ENCODE measurements around the gene ANKMY1. TPM values are rescaled to one million over a fixed set of nuclear protein-coding genes. Genes with fewer than 3 reads are reported as not detected.
"Not testable (repeated sequence)": the region's sequence is repeated elsewhere in the genome, so short reads cannot be mapped to it uniquely, and the experiment has no call there.

ANKMY1 gene
- total RNA-seq, 2 experiments from 2014 or later: 50.9 to 53.2 TPM

DNA sequence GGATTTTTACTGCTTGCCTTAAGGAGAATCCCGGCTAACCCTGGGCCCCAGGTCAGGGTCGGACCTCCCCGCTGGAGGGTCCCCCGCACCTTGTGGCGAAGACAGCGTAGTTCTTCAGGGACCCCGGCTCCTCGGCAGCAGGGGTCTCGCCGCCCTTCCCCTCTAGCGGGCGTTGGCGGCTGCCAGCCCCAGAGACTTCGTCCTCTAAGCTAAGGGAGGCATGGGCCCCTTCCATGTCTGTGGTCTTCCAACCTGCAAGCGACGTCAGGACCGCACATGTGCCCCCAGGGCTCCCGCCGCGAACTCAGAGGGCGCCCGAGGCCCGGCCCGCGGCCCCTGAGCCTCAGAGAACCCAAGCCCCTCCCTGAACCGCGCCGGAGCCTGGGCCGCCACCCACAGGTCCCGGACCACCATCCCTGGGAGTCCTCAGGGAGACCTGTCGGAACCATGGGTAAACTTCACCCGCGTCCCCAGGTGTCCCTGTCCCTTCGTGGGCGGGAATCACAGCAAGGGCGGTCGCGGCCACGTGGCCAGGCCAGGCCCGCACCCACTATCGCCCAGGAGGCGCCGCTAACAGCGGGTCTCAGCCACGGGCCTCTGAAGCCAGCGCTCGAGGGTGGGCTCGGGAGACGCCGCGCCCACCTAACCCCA, 562 bp downstream of the ANKMY1 start:
- ATAC-seq (ENCODE audit: low read depth) (no peak), DNase-seq (no peak)
- Mint-ChIP-seq H3K27ac (no peak overlapping the region), H3K27me3 (no peaks in the 10 kb centered on the region), H3K36me3 (peaks cover 10% of the 10 kb centered on the region), H3K9me3 (no peaks in the 10 kb centered on the region), H3K4me3 (peak overlapping the region; percentile 28), H3K4me1 (peaks cover 30% of the 10 kb centered on the region)
- POLR2A ChIA-PET: interaction anchor here (1.9 to 2.8 kb wide), 2 partner anchors 9 to 29 kb away, joined by 5 to 16 read pairs; partner anchors contain the start of gene CAPN10

DNA sequence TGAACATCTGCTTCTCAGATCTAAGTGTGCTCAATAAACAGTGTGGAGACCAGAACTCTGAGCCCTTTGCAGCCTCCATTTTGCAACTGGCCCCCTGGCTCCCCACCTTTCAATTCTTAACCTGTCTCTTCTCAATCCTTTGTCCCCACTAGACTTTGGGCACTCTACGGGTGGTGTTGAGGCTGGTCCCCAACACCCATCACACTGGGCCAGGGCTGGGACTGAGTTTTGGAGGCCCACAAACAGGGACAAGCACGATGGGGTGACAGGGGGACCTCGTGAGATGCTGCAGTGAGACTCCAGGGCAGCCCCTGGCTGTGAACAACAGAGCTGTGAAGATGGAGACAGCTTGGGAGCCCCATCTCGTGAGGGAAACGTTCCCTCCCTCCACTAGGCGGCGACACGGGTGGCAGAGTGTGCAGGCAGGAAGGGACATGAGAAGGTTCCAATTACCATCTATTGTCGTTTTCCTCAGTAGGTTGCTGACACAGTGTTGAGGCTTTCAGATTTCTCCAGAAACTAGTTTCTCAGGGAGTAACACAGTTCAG, 1.2 kb downstream of the ANKMY1 start:
- Mint-ChIP-seq H3K27me3 (no peaks in the 10 kb centered on the region), H3K4me1 (peaks cover 26% of the 10 kb centered on the region), H3K27ac (peak overlapping the region; percentile 24), H3K36me3 (peaks cover 16% of the 10 kb centered on the region), H3K9me3 (peaks cover 2% of the 10 kb centered on the region), H3K4me3 (peak overlapping the region; percentile 28)
- POLR2A ChIA-PET: interaction anchor here (1.9 to 2.8 kb wide), 2 partner anchors 10 to 29 kb away, joined by 5 to 16 read pairs; partner anchors contain the start of gene CAPN10
- peak; percentile 75 for DNase-seq
- ATAC-seq (ENCODE audit: low read depth): no peak

DNA sequence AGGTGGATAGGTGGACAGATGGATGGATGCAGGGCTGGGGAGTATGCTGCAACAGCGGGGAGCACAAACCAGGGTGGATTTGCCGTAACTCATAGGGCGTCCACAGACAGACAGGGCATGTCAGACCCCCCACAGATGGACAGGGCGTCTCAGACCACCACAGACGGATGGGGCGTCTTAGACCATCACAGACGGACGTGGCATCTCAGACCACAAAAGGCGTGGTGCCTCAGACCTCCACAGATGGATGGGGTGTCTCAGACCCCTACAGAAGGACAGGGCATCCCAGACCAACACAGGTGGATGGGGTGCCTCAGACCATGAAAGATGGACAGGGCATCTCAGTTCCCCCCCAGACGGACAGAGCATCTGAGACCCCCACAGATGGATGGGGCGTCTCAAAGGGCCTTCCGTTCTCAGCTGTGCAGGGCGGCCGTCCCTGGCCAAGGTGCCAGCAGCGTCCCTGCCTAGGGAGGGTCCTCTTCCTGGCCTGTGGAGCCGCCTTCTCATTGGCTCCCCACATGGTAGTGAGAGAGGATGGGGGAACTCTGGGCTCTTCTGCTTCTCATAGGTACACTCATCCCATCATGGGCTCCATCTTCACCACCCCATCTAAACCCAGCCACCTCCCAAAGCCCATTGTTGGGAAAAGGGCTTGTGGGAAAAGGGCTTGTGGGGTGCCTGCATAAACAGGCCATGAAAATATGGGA, 2.1 kb downstream of the ANKMY1 start:
- Mint-ChIP-seq H3K9me3 (peaks cover 7% of the 10 kb centered on the region), H3K36me3 (peaks cover 25% of the 10 kb centered on the region), H3K4me3 (no peak overlapping the region), H3K4me1 (peaks cover 23% of the 10 kb centered on the region), H3K27ac (no peak overlapping the region), H3K27me3 (no peaks in the 10 kb centered on the region)
- no peak for ATAC-seq (ENCODE audit: low read depth)
- POLR2A ChIA-PET: interaction anchor here (1.0 to 1.9 kb wide), 2 partner anchors 10 to 30 kb away, joined by 4 to 5 read pairs; partner anchors contain the start of gene CAPN10
- no peak for DNase-seq

DNA sequence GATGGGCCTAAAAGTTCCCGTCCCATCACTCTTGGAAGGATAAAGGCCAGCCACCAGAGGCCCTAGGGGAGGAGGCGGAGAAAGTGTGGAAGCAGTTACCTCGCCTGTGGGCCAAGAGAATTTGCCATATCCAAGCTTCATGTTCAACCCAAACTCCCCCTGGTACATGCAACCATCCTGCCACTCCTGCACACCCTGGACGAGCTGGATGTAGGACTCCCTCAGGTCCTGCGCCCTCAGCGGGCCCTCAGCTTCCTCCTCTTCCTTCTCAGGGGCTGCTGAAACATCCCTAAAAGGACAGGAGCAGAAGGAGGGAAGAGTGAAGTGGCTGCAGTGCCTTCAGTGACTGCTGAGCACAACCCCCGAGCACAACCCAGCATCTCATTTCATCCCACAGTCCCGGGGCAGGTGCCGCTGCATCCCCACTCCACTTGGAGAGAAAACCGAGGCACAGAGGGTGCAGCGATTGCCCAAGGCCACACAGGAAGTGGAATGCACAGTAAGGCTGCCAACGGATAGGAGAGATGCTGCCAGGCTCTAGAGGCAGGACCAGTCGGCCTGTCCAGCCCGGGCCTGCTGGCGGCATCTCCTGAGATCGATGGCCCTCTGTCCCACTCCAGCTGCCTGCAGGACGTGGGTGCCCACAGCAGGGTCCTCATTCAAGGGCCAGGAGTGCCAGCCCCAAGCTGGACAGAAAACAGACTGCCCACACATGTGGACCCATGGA, 2.9 kb downstream of the ANKMY1 start:
- H3K27me3 Mint-ChIP-seq: no peaks in the 10 kb centered on the region
- peaks cover 22% of the 10 kb centered on the region for H3K4me1 Mint-ChIP-seq
- H3K36me3 Mint-ChIP-seq: peaks cover 29% of the 10 kb centered on the region
- POLR2A ChIA-PET: interaction anchor here (1.0 kb wide), 1 partner anchor 11 kb away, joined by 4 read pairs; no protein-coding TSS in a partner anchor
- H3K9me3 Mint-ChIP-seq: peaks cover 9% of the 10 kb centered on the region
- DNase-seq (no peak), ATAC-seq (ENCODE audit: low read depth) (no peak)
- H3K4me3 Mint-ChIP-seq: no peak overlapping the region
- no peak overlapping the region for H3K27ac Mint-ChIP-seq

DNA sequence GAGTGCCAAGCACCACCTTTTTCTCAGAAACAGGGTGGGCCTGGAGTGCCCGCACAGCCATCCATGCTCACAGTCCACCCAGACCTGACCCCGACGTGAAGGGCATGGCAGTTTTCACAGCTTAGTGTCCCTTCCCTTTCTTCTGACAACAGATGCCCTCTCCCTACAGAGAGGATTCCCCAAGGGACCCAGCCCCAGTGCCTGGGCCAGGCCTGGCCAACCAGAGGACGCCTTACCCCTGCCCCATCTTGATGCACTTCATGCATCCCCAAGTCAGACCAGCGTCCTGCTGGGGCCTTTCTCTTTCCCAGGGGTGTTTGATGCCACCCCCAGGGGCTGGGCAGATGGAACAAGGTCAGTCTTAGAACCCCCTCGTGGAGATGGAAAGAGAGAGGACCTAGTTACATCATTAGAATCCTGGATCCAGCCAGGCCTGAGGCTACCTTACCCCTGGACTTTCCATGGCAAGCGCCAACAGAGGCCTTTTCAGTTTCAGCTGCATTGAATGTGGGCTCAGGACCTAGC, 3.8 kb downstream of the ANKMY1 start:
- POLR2A ChIA-PET: no interaction called here
- Mint-ChIP-seq H3K27me3 (no peaks in the 10 kb centered on the region), H3K4me3 (no peak overlapping the region), H3K4me1 (peaks cover 13% of the 10 kb centered on the region), H3K27ac (no peak overlapping the region), H3K9me3 (peaks cover 9% of the 10 kb centered on the region), H3K36me3 (peaks cover 28% of the 10 kb centered on the region)
- no peak for DNase-seq
- ATAC-seq (ENCODE audit: low read depth): no peak

DNA sequence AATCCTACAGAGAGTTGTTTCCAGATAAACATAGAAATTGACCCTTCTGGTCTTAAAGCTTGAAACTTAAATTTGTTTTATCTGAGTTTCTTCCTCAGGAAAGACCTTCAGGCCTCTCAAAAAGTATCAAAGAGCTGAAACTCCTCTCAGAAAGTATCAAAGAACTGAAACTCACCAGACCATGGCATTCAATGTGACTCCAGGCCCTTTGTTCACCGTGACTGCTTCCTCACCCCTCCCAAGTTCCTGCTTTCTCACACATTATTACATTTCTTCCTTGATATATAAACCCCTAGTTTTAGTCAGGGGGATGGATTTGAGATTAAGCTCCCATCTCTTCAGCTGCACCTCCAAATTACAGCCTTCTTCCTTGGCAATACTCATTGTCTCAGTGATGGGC, 6.0 kb downstream of the ANKMY1 start:
- Mint-ChIP-seq H3K36me3 (peaks cover 34% of the 10 kb centered on the region), H3K9me3 (peaks cover 12% of the 10 kb centered on the region)

DNA sequence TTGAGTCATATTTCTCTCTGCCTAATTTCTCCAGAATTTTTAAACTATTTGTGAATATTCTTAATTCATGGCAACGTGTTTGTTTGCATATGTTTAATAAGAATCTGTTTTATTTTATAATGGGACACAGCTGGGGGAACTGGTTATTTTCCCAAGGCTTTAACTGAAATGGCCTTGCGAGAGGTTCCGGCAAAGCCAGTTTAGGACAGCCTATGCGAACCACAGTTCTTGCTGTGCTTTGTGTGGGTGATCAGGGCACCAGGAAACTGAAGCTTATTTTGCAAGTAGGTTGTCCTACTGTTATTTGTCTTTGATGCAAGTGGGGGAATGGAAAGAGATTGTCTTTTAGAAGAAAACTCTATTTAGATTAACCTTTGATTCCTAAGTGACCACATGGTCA, 6.5 kb downstream of the ANKMY1 start:
- no peak overlapping the region for H3K27ac Mint-ChIP-seq
- H3K27me3 Mint-ChIP-seq: no peaks in the 10 kb centered on the region
- ATAC-seq (ENCODE audit: low read depth) (no peak), DNase-seq (no peak)
- POLR2A ChIA-PET: no interaction called here
- H3K4me3 Mint-ChIP-seq: no peak overlapping the region
- H3K9me3 Mint-ChIP-seq: peaks cover 12% of the 10 kb centered on the region
- H3K36me3 Mint-ChIP-seq: peaks cover 37% of the 10 kb centered on the region
- H3K4me1 Mint-ChIP-seq: peaks cover 1% of the 10 kb centered on the region

More for the DNA sequence above, 6.0 kb downstream of the ANKMY1 start:
- no peak overlapping the region for H3K4me3 Mint-ChIP-seq
- ATAC-seq (ENCODE audit: low read depth) (no peak), DNase-seq (no peak)
- peaks cover 4% of the 10 kb centered on the region for H3K4me1 Mint-ChIP-seq
- H3K27ac Mint-ChIP-seq: no peak overlapping the region
- POLR2A ChIA-PET: no interaction called here
- no peaks in the 10 kb centered on the region for H3K27me3 Mint-ChIP-seq

DNA sequence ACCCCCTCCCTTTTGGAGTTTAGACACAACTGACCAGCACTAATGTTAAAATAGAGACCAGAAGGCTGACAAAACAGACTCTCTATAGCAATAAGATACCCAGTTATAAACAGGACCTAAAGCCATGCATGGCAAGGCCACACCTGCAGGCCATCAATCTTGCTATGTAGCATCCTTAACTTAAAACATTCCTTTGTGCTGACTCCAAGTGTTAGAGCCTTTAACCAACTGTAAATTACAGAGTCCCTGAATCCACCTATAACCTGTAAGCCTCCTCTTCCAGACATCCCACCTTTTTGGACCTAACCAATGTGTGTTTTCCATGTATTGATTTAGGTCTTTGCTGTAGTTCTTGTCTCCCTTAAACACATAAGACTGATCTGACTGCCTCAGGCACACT, 17.9 kb downstream of the ANKMY1 start:
- H3K9me3 Mint-ChIP-seq: peaks cover 3% of the 10 kb centered on the region
- H3K4me1 Mint-ChIP-seq: no peaks in the 10 kb centered on the region
- no peak overlapping the region for H3K27ac Mint-ChIP-seq
- no peak for DNase-seq
- POLR2A ChIA-PET: no interaction called here
- no peaks in the 10 kb centered on the region for H3K27me3 Mint-ChIP-seq
- H3K4me3 Mint-ChIP-seq: no peak overlapping the region
- no peak for ATAC-seq (ENCODE audit: low read depth)
- peaks cover 51% of the 10 kb centered on the region for H3K36me3 Mint-ChIP-seq

DNA sequence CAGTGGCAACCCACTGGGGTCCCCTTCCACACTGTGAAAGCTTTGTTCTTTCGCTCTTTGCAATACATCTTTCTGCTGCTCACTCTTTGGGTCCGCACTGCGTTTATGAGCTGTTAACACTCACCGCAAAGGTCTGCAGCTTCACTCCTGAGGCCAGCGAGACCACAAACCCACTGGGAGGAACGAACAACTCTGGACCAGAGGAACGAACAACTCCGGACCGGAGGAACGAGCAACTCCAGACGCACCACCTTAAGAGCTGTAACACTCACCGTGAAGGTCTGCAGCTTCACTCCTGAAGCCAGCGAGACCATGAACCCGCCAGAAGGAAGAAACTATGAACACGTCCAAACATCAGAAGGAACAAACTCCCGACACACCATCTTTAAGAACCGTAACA, 18.7 kb downstream of the ANKMY1 start:
- H3K27me3 Mint-ChIP-seq; DNase-seq; ATAC-seq (ENCODE audit: low read depth); H3K4me3 Mint-ChIP-seq; H3K27ac Mint-ChIP-seq; H3K9me3 Mint-ChIP-seq; H3K4me1 Mint-ChIP-seq; POLR2A ChIA-PET: not testable (repeated sequence)
- H3K36me3 Mint-ChIP-seq: peaks cover 55% of the 10 kb centered on the region

DNA sequence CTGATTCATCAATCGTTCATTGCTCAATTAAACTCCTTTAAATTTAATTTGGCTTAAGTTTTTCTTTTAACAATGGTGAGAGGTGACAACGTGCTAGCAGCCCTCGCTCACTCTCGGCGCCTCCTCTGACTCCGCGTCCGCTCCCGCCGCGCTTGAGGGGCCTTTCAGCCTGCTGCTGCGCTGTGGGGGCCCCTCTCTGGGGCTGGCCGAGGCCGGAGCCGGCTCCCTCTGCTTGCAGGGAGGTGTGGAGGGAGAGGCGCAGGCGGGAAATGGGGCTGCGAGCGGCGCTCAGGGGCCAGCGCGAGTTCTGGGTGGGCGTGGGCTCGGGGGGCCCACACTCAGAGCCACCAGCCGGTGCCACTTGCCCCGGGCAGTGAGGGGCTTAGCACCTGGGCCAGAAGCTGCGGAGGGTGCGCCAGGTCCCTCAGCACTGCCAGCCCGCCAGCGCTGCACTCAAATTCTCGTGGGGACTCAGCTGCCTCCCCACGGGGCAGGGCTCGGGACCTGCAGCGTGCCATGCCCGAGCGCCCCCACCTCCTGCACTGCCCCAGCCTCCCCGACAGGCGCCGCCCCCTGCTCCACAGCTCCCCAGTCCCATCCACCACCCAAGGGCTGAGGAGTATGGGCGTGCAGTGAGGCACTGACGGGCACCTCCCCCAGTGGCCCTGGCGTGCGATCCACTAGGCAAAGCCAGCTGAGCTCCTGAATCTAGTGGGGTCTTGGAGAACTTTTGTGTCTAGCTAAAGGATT, 19.6 kb downstream of the ANKMY1 start:
- no peak overlapping the region for H3K27ac Mint-ChIP-seq
- H3K9me3 Mint-ChIP-seq: peaks cover 5% of the 10 kb centered on the region
- POLR2A ChIA-PET: no interaction called here
- H3K4me3 Mint-ChIP-seq: no peak overlapping the region
- H3K4me1 Mint-ChIP-seq: no peaks in the 10 kb centered on the region
- H3K36me3 Mint-ChIP-seq: peaks cover 60% of the 10 kb centered on the region
- no peaks in the 10 kb centered on the region for H3K27me3 Mint-ChIP-seq
- DNase-seq: no peak
- no peak for ATAC-seq (ENCODE audit: low read depth)

DNA sequence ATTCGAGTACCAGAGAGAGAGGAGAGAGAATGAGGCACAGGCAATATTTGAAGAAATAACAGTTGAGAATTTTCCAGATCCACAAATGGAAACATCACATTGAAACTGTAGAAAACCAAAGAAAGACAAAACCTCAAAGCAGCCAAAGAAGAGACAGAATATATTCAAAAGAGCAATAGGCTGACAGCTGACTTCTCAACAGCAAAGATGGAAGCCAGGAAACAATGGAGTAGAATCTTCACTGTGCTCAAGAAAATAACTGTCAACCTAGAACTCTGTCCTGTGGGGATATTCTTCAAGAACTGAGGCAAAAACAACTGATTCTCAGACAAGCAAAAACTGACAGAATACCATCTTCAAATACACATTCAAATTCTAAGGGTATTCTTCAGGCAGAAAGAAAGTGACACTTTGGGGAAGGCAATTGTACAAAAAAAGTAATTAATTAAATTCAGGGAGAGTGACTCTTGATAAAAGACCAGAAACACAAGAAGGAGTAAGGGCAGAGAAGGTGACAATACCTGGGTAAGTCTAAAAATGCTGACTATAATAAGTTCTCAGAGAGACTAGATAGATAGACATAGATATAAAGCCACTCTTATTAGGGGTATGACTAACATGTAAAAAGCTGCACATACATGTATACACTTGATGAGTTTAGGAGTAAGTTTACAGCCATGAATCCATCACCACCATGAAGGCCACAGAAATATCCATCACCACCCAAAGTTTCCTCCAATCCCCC, 25.6 kb downstream of the ANKMY1 start:
- Mint-ChIP-seq H3K9me3 (peaks cover 29% of the 10 kb centered on the region), H3K4me3 (no peak overlapping the region), H3K36me3 (peaks cover 74% of the 10 kb centered on the region), H3K27ac (no peak overlapping the region), H3K4me1 (no peaks in the 10 kb centered on the region), H3K27me3 (no peaks in the 10 kb centered on the region)
- POLR2A ChIA-PET: no interaction called here
- ATAC-seq (ENCODE audit: low read depth) (no peak), DNase-seq (no peak)

DNA sequence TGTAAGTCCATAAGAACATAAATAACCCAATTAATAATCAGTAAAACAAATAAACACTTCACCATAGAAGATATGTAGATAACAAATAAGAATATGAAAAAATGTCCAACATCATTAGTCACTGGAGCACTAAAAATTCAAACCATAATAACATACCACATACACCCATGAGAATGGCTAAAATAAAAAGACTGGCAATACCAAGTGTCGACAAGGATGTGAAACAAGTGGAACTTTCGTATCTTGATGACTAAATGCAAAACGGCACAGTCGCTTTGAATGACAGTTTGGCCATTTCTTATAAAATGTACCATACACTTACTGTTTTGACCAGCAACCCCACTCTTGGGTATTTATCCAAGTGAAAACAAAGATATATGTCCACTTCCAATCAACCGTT, 26.8 kb downstream of the ANKMY1 start:
- no peak for DNase-seq
- no peaks in the 10 kb centered on the region for H3K27me3 Mint-ChIP-seq
- H3K27ac Mint-ChIP-seq: no peak overlapping the region
- H3K4me3 Mint-ChIP-seq: no peak overlapping the region
- H3K9me3 Mint-ChIP-seq: peaks cover 37% of the 10 kb centered on the region
- H3K36me3 Mint-ChIP-seq: peaks cover 84% of the 10 kb centered on the region
- no peaks in the 10 kb centered on the region for H3K4me1 Mint-ChIP-seq
- ATAC-seq (ENCODE audit: low read depth): no peak
- POLR2A ChIA-PET: no interaction called here

Measured in activated naive CD8-positive, alpha-beta T cell treated with anti-CD3 and anti-CD28 coated beads, Interleukin-2, amount 10 ng/mL, durations not matched to agents 7 days and 5 days (primary cell).